Measurements from ENCODE around the gene OR13C2. TPM values are rescaled to one million over a fixed set of nuclear protein-coding genes. Genes with fewer than 3 reads are reported as not detected.

The OR13C2 gene
- polyA plus RNA-seq, 1 of the 3 experiments (the other 2 are of a cell fraction) = not detected

DNA sequence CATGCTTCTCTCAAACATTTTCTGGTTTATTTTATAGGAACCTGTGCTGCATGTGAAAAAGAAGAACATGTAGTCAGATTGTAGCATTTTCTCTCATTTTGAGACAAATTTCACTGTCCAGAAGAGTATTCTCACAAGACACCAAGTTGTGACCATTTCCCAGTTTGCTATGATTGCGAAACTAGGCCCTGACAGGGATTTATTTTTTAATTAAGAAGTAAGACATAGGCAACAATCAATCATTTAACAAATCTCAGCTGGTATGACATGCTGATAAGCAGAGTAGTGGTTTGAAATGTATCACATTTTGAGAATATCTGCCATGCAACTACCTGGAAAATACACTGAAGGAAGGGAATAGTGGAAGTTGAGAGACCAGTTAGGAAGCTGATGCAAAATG is 24.9 kb downstream of the OR13C2 start:
- no peak for TF ChIP-seq FOXJ3 (CRISPR knock-in tag; IDR thresholded peaks at IDR 0.05)
- TF ChIP-seq ELF1 (IDR thresholded peaks at IDR 0.05) = no peak
- TF ChIP-seq, protein P1, sequence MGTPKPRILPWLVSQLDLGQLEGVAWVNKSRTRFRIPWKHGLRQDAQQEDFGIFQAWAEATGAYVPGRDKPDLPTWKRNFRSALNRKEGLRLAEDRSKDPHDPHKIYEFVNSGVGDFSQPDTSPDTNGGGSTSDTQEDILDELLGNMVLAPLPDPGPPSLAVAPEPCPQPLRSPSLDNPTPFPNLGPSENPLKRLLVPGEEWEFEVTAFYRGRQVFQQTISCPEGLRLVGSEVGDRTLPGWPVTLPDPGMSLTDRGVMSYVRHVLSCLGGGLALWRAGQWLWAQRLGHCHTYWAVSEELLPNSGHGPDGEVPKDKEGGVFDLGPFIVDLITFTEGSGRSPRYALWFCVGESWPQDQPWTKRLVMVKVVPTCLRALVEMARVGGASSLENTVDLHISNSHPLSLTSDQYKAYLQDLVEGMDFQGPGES (IDR thresholded peaks at IDR 0.05; ENCODE audit: low read depth, low read length) = no peak
- no peak for TF ChIP-seq SIN3A (IDR thresholded peaks at IDR 0.05; ENCODE audit: borderline replicate concordance, low read depth, low read length)
- TF ChIP-seq RFX5 (IDR thresholded peaks at IDR 0.05; ENCODE audit: low read length) = no peak
- TF ChIP-seq GATA2 (CRISPR knock-in tag; IDR thresholded peaks at IDR 0.05) = no peak
- no peak for TF ChIP-seq EZH2phosphoT487 (IDR thresholded peaks at IDR 0.05; ENCODE audit: borderline replicate concordance, low read depth)
- TF ChIP-seq NRF1 (IDR thresholded peaks at IDR 0.05; ENCODE audit: low read depth, low read length) = no peak
- no peak for TF ChIP-seq NFIC (IDR thresholded peaks at IDR 0.05; ENCODE audit: borderline replicate concordance)
- no peak for TF ChIP-seq MEF2A (IDR thresholded peaks at IDR 0.05; ENCODE audit: borderline replicate concordance, low read depth)
- TF ChIP-seq GABPA (IDR thresholded peaks at IDR 0.05; ENCODE audit: low read depth) = no peak
- no peak for TF ChIP-seq MXI1 (IDR thresholded peaks at IDR 0.05; ENCODE audit: low read depth, low read length)
- TF ChIP-seq, protein P2, sequence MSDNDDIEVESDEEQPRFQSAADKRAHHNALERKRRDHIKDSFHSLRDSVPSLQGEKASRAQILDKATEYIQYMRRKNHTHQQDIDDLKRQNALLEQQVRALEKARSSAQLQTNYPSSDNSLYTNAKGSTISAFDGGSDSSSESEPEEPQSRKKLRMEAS (IDR thresholded peaks at IDR 0.05; ENCODE audit: low read depth) = no peak
- TF ChIP-seq, protein P3, sequence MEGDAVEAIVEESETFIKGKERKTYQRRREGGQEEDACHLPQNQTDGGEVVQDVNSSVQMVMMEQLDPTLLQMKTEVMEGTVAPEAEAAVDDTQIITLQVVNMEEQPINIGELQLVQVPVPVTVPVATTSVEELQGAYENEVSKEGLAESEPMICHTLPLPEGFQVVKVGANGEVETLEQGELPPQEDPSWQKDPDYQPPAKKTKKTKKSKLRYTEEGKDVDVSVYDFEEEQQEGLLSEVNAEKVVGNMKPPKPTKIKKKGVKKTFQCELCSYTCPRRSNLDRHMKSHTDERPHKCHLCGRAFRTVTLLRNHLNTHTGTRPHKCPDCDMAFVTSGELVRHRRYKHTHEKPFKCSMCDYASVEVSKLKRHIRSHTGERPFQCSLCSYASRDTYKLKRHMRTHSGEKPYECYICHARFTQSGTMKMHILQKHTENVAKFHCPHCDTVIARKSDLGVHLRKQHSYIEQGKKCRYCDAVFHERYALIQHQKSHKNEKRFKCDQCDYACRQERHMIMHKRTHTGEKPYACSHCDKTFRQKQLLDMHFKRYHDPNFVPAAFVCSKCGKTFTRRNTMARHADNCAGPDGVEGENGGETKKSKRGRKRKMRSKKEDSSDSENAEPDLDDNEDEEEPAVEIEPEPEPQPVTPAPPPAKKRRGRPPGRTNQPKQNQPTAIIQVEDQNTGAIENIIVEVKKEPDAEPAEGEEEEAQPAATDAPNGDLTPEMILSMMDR (IDR thresholded peaks at IDR 0.05) = no peak
- TF ChIP-seq, protein P4, sequence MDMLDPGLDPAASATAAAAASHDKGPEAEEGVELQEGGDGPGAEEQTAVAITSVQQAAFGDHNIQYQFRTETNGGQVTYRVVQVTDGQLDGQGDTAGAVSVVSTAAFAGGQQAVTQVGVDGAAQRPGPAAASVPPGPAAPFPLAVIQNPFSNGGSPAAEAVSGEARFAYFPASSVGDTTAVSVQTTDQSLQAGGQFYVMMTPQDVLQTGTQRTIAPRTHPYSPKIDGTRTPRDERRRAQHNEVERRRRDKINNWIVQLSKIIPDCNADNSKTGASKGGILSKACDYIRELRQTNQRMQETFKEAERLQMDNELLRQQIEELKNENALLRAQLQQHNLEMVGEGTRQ (IDR thresholded peaks at IDR 0.05; ENCODE audit: borderline replicate concordance, low read depth, low read length) = no peak
- no peak for TF ChIP-seq RCOR1 (IDR thresholded peaks at IDR 0.05; ENCODE audit: low read length)
- TF ChIP-seq TCF12 (IDR thresholded peaks at IDR 0.05) = no peak
- TF ChIP-seq RXRA (IDR thresholded peaks at IDR 0.05; ENCODE audit: borderline replicate concordance, low read depth) = no peak
- TF ChIP-seq, protein P5, sequence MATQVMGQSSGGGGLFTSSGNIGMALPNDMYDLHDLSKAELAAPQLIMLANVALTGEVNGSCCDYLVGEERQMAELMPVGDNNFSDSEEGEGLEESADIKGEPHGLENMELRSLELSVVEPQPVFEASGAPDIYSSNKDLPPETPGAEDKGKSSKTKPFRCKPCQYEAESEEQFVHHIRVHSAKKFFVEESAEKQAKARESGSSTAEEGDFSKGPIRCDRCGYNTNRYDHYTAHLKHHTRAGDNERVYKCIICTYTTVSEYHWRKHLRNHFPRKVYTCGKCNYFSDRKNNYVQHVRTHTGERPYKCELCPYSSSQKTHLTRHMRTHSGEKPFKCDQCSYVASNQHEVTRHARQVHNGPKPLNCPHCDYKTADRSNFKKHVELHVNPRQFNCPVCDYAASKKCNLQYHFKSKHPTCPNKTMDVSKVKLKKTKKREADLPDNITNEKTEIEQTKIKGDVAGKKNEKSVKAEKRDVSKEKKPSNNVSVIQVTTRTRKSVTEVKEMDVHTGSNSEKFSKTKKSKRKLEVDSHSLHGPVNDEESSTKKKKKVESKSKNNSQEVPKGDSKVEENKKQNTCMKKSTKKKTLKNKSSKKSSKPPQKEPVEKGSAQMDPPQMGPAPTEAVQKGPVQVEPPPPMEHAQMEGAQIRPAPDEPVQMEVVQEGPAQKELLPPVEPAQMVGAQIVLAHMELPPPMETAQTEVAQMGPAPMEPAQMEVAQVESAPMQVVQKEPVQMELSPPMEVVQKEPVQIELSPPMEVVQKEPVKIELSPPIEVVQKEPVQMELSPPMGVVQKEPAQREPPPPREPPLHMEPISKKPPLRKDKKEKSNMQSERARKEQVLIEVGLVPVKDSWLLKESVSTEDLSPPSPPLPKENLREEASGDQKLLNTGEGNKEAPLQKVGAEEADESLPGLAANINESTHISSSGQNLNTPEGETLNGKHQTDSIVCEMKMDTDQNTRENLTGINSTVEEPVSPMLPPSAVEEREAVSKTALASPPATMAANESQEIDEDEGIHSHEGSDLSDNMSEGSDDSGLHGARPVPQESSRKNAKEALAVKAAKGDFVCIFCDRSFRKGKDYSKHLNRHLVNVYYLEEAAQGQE (IDR thresholded peaks at IDR 0.05; ENCODE audit: low read depth, low read length) = no peak
- no peak for TF ChIP-seq TEAD4 (IDR thresholded peaks at IDR 0.05; ENCODE audit: borderline replicate concordance, insufficient read depth)
- no peak for DNase-seq
- Histone ChIP-seq H3K79me2 (ENCODE audit: insufficient read depth) (no peaks in the 10 kb centered on the region), H3K9ac (no peak overlapping the region), H4K20me1 (ENCODE audit: insufficient read depth) (no peaks in the 10 kb centered on the region), H3F3A (replicated peaks; ENCODE audit: insufficient read depth) (no peaks in the 10 kb centered on the region), H3K9me2 (no peaks in the 10 kb centered on the region), H3K36me3 (replicated peaks in 1 of 2; ENCODE audit: control insufficient read depth in 1 of 2, insufficient read depth in 2 of 2, low read length in 1 of 2) (no peaks in the 10 kb centered on the region), H3K4me3 (ENCODE audit: low read depth in 2 of 2, low read length in 1 of 2) (no peak overlapping the region), H2AFZ (ENCODE audit: low read depth) (no peak overlapping the region), H3K4me2 (no peak overlapping the region), H3K9me3 (no peaks in the 10 kb centered on the region), H3K4me1 (ENCODE audit: control insufficient read depth in 1 of 2, insufficient read depth in 2 of 2, low read depth in 1 of 2, low read length in 1 of 2) (no peaks in the 10 kb centered on the region), H3K27ac (ENCODE audit: low read depth in 2 of 2, low read length in 1 of 2) (no peak overlapping the region), H3K27me3 (ENCODE audit: insufficient read depth) (no peaks in the 10 kb centered on the region; the same call in 1 of the 2 replicates)
- ChIA-PET POLR2A (no interaction called here), CTCF (no interaction called here)
- 10% methylated on average over 1 of the region's 1 CpG for WGBS (ENCODE audit: low lambda C conversion rate)
